Lung (tissue), 16 donors: ENCODE data around the gene TMED7. TPM values are rescaled to one million over a fixed set of nuclear protein-coding genes. Genes with fewer than 3 reads are reported as not detected.
"Not testable (repeated sequence)": the region's sequence is repeated elsewhere in the genome, so short reads cannot be mapped to it uniquely, and the experiment has no call there.

Experiments
- ATAC-seq: fragments of 200-7000 bp; cut with Tn5 transposase; one replicate; pipeline ENCODE4 v1.9.1; 2020; ENCODE audit warnings: moderate number of reproducible peaks; ENCODE audit not compliant: insufficient read depth, low FRiP score
- DNase-seq, 3 donors: peaks; one replicate each; pipeline ENCODE4 v3.0.0-alpha.2; 2013 to 2017
- H3K27ac ChIP-seq, 2 donors: one replicate each; pipeline ENCODE4 v1.5.1; 2013; ENCODE audit warnings: mild to moderate bottlenecking in 2 of 2, moderate library complexity in 2 of 2, control low read depth in 1 of 2, inconsistent platforms in 1 of 2, low read depth in 1 of 2, low read length in 1 of 2
- H3K27me3 ChIP-seq, 3 donors: one replicate each; pipeline ENCODE4 v1.5.1; 2013; ENCODE audit warnings: low read length in 2 of 3; ENCODE audit not compliant: control insufficient read depth in 3 of 3, insufficient read depth in 3 of 3
- H3K36me3 ChIP-seq, 4 donors: one replicate each; pipeline ENCODE4 v1.5.1; 2013; ENCODE audit warnings: low read length in 4 of 4, mild to moderate bottlenecking in 1 of 4, moderate library complexity in 1 of 4; ENCODE audit not compliant: control insufficient read depth in 4 of 4, insufficient read depth in 4 of 4
- H3K4me1 ChIP-seq, 5 donors: one replicate each; pipeline ENCODE4 v1.5.1; 2013; ENCODE audit warnings: low read length in 5 of 5, mild to moderate bottlenecking in 2 of 5, moderate library complexity in 1 of 5; ENCODE audit not compliant: control insufficient read depth in 5 of 5, insufficient read depth in 5 of 5
- H3K4me3 ChIP-seq: one replicate; pipeline ENCODE4 v1.5.1; 2013; ENCODE audit warnings: mild to moderate bottlenecking, control low read depth, moderate library complexity
- H3K9ac ChIP-seq, 2 donors: one replicate each; pipeline ENCODE4 v1.5.1; 2013; ENCODE audit warnings: low read length in 2 of 2, control low read depth in 1 of 2; ENCODE audit not compliant: insufficient read depth in 1 of 2
- H3K9me3 ChIP-seq, 4 donors: one replicate each; pipeline ENCODE4 v1.5.1; 2013; ENCODE audit warnings: low read length in 3 of 4, mild to moderate bottlenecking in 1 of 4, moderate library complexity in 1 of 4; ENCODE audit not compliant: control insufficient read depth in 4 of 4, insufficient read depth in 3 of 4
- WGBS, 2 donors: extraction: QIAGEN DNeasy Blood & Tissue Kit; methylation state at CpG; one replicate each; pipeline ENCODE4 v1.1.7; 2013; 5-methylcytosine and 5-hydroxymethylcytosine counted together
- long read RNA-seq, 5 donors: transcript quantifications; one replicate each; lab custom pipeline, GENCODE V29; 2026
- polyA plus RNA-seq, 2 donors: library from polyadenylated mRNA; stranded (reverse); fragments of 200-250 nt; gene quantifications; one replicate each; pipeline ENCODE4 v1.2.1, GENCODE V29; 2013
- total RNA-seq, 2 donors: library from RNA; depleted of rRNA in 1 of 2; stranded (reverse); fragments of >200 nt in 1 of 2; gene quantifications; one replicate each; pipeline ENCODE4 v1.2.1, GENCODE V29; 2014 to 2021
- TF ChIP-seq, protein P1 (sequence below): IDR thresholded peaks from 2 replicates; pipeline ENCODE4 v1.5.1; 2012; ENCODE audit warnings: mild to moderate bottlenecking; ENCODE audit errors: control extremely low read depth, extremely low read depth
- donor health status: control.
- donor health status: control.
- donor health status: Bipolar disorder and iron deficiency.
- donor health status: healthy.
- donor health status: DM: yes; HTN: yes; CAD: no.

The TMED7 gene
- total RNA-seq (100 to 1,000 TPM; 102 to 141 TPM), polyA plus RNA-seq (10 to 100 TPM; 19.9 to 43.8 TPM)
- long read RNA-seq, donor 1, transcript TMED7-201 (3 exons, 3,757 nt) = major isoform, 28 of 37 reads
- long read RNA-seq, donor 1, partial matches to known transcripts = 9 of 37 reads
- long read RNA-seq, donor 1, other reads (novel, unspliced or antisense) = 0 of 37 reads
- long read RNA-seq, donor 2, transcript TMED7-201 (3 exons, 3,757 nt) = major isoform, 9 of 9 reads
- long read RNA-seq, donor 2, partial matches to known transcripts = 0 of 9 reads
- long read RNA-seq, donor 2, other reads (novel, unspliced or antisense) = 0 of 9 reads
- long read RNA-seq, donor 3, transcript TMED7-201 (3 exons, 3,757 nt) = major isoform, 17 of 17 reads
- long read RNA-seq, donor 3, partial matches to known transcripts = 0 of 17 reads
- long read RNA-seq, donor 3, other reads (novel, unspliced or antisense) = 0 of 17 reads
- long read RNA-seq, donor 4, transcript TMED7-201 (3 exons, 3,757 nt) = major isoform, 7 of 7 reads
- long read RNA-seq, donor 4, partial matches to known transcripts = 0 of 7 reads
- long read RNA-seq, donor 4, other reads (novel, unspliced or antisense) = 0 of 7 reads
- long read RNA-seq, donor 5, transcript TMED7-201 (3 exons, 3,757 nt) = major isoform, 30 of 40 reads
- long read RNA-seq, donor 5, partial matches to known transcripts = 10 of 40 reads
- long read RNA-seq, donor 5, other reads (novel, unspliced or antisense) = 0 of 40 reads

DNA sequence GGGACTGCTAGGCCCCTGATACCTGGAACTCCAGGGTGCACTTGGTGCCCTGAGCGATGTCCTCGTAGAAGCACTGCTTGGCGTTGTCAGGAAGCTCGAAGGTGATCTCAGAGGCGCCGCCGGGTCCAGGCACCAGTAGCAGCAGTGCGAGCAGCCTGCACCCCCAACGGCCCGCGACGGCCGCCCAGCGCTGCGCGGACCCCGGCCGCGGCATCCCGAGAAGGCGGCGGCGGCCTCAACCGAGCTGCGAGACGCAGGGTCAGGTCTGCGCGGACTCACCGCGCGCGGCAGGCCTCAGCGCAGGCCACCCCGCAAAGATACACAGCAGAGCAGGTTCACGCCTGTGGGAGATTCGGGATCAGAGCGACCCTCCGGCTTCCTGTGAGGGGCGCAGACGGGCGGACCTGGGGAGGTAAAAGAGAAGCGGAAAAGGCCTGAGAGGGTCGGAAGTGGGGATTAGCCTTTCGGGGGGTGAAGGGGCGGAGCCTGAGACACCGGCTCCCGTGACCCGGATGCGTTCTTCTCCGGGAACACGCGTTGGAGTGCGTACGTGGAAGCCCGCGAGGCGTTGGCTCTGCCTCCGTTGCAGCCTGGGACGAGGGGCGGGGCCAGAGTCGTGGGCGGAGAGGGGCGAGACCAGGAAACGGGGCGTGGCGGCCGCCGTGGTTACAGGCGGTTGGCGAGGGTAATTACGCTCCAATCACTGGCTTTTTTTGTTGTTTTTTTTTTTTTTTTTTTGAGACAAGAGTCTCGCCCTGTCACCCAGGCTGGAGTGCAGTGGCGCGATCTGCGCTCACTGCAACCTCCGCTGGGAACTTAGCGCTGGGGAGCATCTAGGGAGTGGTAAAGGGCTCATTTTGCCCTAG lies at the start of gene TMED7:
TMED7 (minus strand) TSS at position 458 of the 866 bp plus-strand sequence; CDS start at position 214, 244 bp downstream.
- Histone ChIP-seq H3K9ac (peak within 1 kb of the TSS; percentile 90 to 95), H3K4me3 (peak within 1 kb of the TSS; percentile 97), H3K36me3 (no peaks in the 10 kb centered on the region), H3K4me1 (peaks cover 4 to 30% (median 14%) of the 10 kb centered on the region in 5 donors), H3K9me3 (no peaks in the 10 kb centered on the region), H3K27ac (peak within 1 kb of the TSS; percentile 90 to 94), H3K27me3 (no peaks in the 10 kb centered on the region)
- DNase-seq = peak; percentile 99 to 100 (median 99)
- ATAC-seq = peak; percentile 96
- TF ChIP-seq, protein P1, sequence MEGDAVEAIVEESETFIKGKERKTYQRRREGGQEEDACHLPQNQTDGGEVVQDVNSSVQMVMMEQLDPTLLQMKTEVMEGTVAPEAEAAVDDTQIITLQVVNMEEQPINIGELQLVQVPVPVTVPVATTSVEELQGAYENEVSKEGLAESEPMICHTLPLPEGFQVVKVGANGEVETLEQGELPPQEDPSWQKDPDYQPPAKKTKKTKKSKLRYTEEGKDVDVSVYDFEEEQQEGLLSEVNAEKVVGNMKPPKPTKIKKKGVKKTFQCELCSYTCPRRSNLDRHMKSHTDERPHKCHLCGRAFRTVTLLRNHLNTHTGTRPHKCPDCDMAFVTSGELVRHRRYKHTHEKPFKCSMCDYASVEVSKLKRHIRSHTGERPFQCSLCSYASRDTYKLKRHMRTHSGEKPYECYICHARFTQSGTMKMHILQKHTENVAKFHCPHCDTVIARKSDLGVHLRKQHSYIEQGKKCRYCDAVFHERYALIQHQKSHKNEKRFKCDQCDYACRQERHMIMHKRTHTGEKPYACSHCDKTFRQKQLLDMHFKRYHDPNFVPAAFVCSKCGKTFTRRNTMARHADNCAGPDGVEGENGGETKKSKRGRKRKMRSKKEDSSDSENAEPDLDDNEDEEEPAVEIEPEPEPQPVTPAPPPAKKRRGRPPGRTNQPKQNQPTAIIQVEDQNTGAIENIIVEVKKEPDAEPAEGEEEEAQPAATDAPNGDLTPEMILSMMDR = no peak
- 0% methylated on average over 75 to 77 of the region's 77 CpGs for WGBS, 2 donors

DNA sequence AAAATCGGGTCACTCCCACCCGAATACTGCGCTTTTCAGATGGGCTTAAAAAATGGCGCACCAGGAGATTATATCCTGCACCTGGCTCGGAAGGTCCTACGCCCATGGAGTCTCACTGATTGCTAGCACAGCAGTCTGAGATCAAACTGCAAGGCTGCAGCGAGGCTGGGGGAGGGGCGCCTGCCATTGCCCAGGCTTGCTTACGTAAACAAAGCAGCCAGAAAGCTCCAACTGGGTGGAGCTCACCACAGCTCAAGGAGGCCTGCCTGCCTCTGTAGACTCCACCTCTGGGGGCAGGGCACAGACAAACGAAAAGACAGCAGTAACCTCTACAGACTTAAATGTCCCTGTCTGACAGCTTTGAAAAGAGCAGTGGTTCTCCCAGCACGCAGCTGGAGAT lies 48.9 kb upstream of the TMED7 start:
- H3K27me3 ChIP-seq, H3K36me3 ChIP-seq, H3K4me3 ChIP-seq, H3K4me1 ChIP-seq, H3K9ac ChIP-seq, H3K9me3 ChIP-seq, ATAC-seq, DNase-seq, H3K27ac ChIP-seq: not testable (repeated sequence)
- 64 to 82% methylated on average over 11 of the region's 11 CpGs for WGBS, 2 donors

DNA sequence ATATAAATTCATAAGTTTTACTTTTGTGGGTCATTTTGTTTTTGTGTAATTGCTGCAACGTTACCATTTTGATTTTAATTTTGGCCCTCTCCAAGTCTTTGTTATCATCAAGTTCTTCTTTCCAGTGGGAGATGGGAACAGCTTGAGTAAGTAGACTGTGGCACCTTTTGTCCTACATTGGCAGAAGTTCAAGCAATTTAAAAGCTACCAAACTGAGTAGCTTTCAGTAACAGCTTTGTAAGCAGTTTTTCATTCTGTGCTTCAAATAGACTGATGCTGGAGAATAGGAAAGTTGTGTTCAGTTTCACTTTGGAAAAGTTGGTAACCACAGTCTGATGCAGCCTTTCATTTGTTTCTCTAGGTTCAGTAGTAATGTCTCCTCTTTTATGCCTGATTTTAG lies 47.8 kb upstream of the TMED7 start:
- H3K27me3 ChIP-seq = no peaks in the 10 kb centered on the region
- no peaks in the 10 kb centered on the region for H3K36me3 ChIP-seq
- H3K27ac ChIP-seq = no peak overlapping the region
- peaks cover 0 to 3% (median 0%) of the 10 kb centered on the region in 5 donors for H3K4me1 ChIP-seq
- DNase-seq (peak in 2 of 3 donors; percentile 44 to 56), ATAC-seq (no peak)
- peaks cover 0 to 1% (median 0%) of the 10 kb centered on the region in 4 donors for H3K9me3 ChIP-seq
- H3K4me3 ChIP-seq = no peak overlapping the region
- TF ChIP-seq, protein P1 = no peak
- peak overlapping the region in 1 of 2 donors; percentile 13 for H3K9ac ChIP-seq
- WGBS, 2 donors = 0% methylated on average over 1 of the region's 1 CpG
